Measurements from ENCODE around the gene KDM5B. TPM values are rescaled to one million over a fixed set of nuclear protein-coding genes. Genes with fewer than 3 reads are reported as not detected.

Gene KDM5B
- total RNA-seq, 1 experiment from 2014 or later = 71.2 TPM

- no peak overlapping the region for H3K27ac ChIP-seq (ENCODE audit: low read depth, low read length, poor library complexity, severe bottlenecking)
- POLR2A ChIA-PET (ENCODE audit: low non-redundant PET) = no interaction called here
- no peaks in the 10 kb centered on the region for H3K36me3 ChIP-seq (ENCODE audit: insufficient read depth, low read length, poor library complexity, severe bottlenecking)
- no peaks in the 10 kb centered on the region for H3K27me3 ChIP-seq (replicated peaks; ENCODE audit: insufficient read depth, low read depth, low read length, poor library complexity)
- BruUV-seq (replicated peaks) = no TSS peak
- no peak for TF ChIP-seq EZH2 (IDR thresholded peaks at IDR 0.05; ENCODE audit: borderline replicate concordance, low read depth, low read length, poor library complexity, severe bottlenecking)
- H3K4me1 ChIP-seq (ENCODE audit: insufficient read depth, low read length, poor library complexity, severe bottlenecking) = peaks cover 31% of the 10 kb centered on the region
- H3K9me3 ChIP-seq (ENCODE audit: low read depth, low read length, poor library complexity, severe bottlenecking) = no peaks in the 10 kb centered on the region
- no peak overlapping the region for H3K4me3 ChIP-seq (ENCODE audit: low read depth, low read length, poor library complexity, severe bottlenecking)
- no peak for DNase-seq (ENCODE audit: low spot score)
- intact Hi-C loops (cut with micrococcal nuclease; ENCODE audit: unreplicated experiment) = no loop called here
- CTCF ChIA-PET = no interaction called here
These were observed 7.0 kb downstream of the KDM5B start for GRCh38 chr1:202801175-202801574.

GRCh38 chr1:202800742-202801141 lies 7.5 kb downstream of the KDM5B start:
- Histone ChIP-seq H3K4me1 (ENCODE audit: insufficient read depth, low read length, poor library complexity, severe bottlenecking) (peaks cover 28% of the 10 kb centered on the region), H3K27ac (ENCODE audit: low read depth, low read length, poor library complexity, severe bottlenecking) (no peak overlapping the region), H3K36me3 (ENCODE audit: insufficient read depth, low read length, poor library complexity, severe bottlenecking) (no peaks in the 10 kb centered on the region), H3K27me3 (replicated peaks; ENCODE audit: insufficient read depth, low read depth, low read length, poor library complexity) (no peaks in the 10 kb centered on the region), H3K4me3 (ENCODE audit: low read depth, low read length, poor library complexity, severe bottlenecking) (no peak overlapping the region), H3K9me3 (ENCODE audit: low read depth, low read length, poor library complexity, severe bottlenecking) (no peaks in the 10 kb centered on the region)
- CTCF ChIA-PET = interaction anchor here (0.5 kb wide), 1 partner anchor 11 kb away, joined by 3 read pairs; no protein-coding TSS in a partner anchor
- intact Hi-C loops (cut with micrococcal nuclease; ENCODE audit: unreplicated experiment) = no loop called here
- DNase-seq (ENCODE audit: low spot score) = no peak
- no TSS peak for BruUV-seq (replicated peaks)
- POLR2A ChIA-PET (ENCODE audit: low non-redundant PET) = no interaction called here
- TF ChIP-seq EZH2 (IDR thresholded peaks at IDR 0.05; ENCODE audit: borderline replicate concordance, low read depth, low read length, poor library complexity, severe bottlenecking) (no peak), CTCF (conservative IDR thresholded peaks at IDR 0.05; ENCODE audit: low read depth, low read length) (no peak)

GRCh38 chr1:202798792-202799331 lies 9.4 kb downstream of the KDM5B start:
- ChIA-PET POLR2A (ENCODE audit: low non-redundant PET) (no interaction called here), CTCF (no interaction called here)
- TF ChIP-seq EZH2 (IDR thresholded peaks at IDR 0.05; ENCODE audit: borderline replicate concordance, low read depth, low read length, poor library complexity, severe bottlenecking) = no peak
- H3K4me3 ChIP-seq (ENCODE audit: low read depth, low read length, poor library complexity, severe bottlenecking) = no peak overlapping the region
- H3K36me3 ChIP-seq (ENCODE audit: insufficient read depth, low read length, poor library complexity, severe bottlenecking) = no peaks in the 10 kb centered on the region
- intact Hi-C loops (cut with micrococcal nuclease; ENCODE audit: unreplicated experiment) = no loop called here
- H3K27ac ChIP-seq (ENCODE audit: low read depth, low read length, poor library complexity, severe bottlenecking) = no peak overlapping the region
- DNase-seq (ENCODE audit: low spot score) = no peak
- H3K9me3 ChIP-seq (ENCODE audit: low read depth, low read length, poor library complexity, severe bottlenecking) = no peaks in the 10 kb centered on the region
- peaks cover 14% of the 10 kb centered on the region for H3K4me1 ChIP-seq (ENCODE audit: insufficient read depth, low read length, poor library complexity, severe bottlenecking)
- H3K27me3 ChIP-seq (replicated peaks; ENCODE audit: insufficient read depth, low read depth, low read length, poor library complexity) = no peaks in the 10 kb centered on the region
- no TSS peak for BruUV-seq (replicated peaks)

- Histone ChIP-seq H3K27ac (ENCODE audit: low read depth, low read length, poor library complexity, severe bottlenecking) (no peak overlapping the region), H3K27me3 (replicated peaks; ENCODE audit: insufficient read depth, low read depth, low read length, poor library complexity) (no peaks in the 10 kb centered on the region), H3K4me3 (ENCODE audit: low read depth, low read length, poor library complexity, severe bottlenecking) (no peak overlapping the region), H3K4me1 (ENCODE audit: insufficient read depth, low read length, poor library complexity, severe bottlenecking) (peaks cover 8% of the 10 kb centered on the region), H3K9me3 (ENCODE audit: low read depth, low read length, poor library complexity, severe bottlenecking) (no peaks in the 10 kb centered on the region), H3K36me3 (ENCODE audit: insufficient read depth, low read length, poor library complexity, severe bottlenecking) (no peaks in the 10 kb centered on the region)
- no peak for DNase-seq (ENCODE audit: low spot score)
- intact Hi-C loops (cut with micrococcal nuclease; ENCODE audit: unreplicated experiment) = no loop called here
- TF ChIP-seq CTCF (conservative IDR thresholded peaks at IDR 0.05; ENCODE audit: low read depth, low read length) (no peak), EZH2 (IDR thresholded peaks at IDR 0.05; ENCODE audit: borderline replicate concordance, low read depth, low read length, poor library complexity, severe bottlenecking) (no peak)
- ChIA-PET POLR2A (ENCODE audit: low non-redundant PET) (no interaction called here), CTCF (no interaction called here)
- no TSS peak for BruUV-seq (replicated peaks)
These were observed 10.0 kb downstream of the KDM5B start for GRCh38 chr1:202798260-202798659.
